Stimulated activated CD8-positive, alpha-beta memory T cell treated with anti-CD3 and anti-CD28 coated beads, Interleukin-15, amount 100 ng/mL, for 4 hours (primary cell): Measurements from ENCODE around the gene DOCK11.
"Not testable (repeated sequence)": the region's sequence is repeated elsewhere in the genome, so short reads cannot be mapped to it uniquely, and the experiment has no call there.

Experiments used
- DNase-seq, 2 donors: peaks; one replicate each; pipeline ENCODE4 v3.0.0-alpha.2; 2020; ENCODE audit warnings: low read depth in 2 of 2

DOCK11 gene

GRCh38 chrX:118570209-118570608, 74.6 kb downstream of the DOCK11 start:
- no peak for DNase-seq

GRCh38 chrX:118571836-118572235, 76.2 kb downstream of the DOCK11 start:
- no peak for DNase-seq

- DNase-seq = no peak
These were observed 79.1 kb downstream of the DOCK11 start for GRCh38 chrX:118574666-118575065.

- DNase-seq = no peak
These were observed 81.4 kb downstream of the DOCK11 start for GRCh38 chrX:118577041-118577440.

GRCh38 chrX:118579417-118579816, 83.8 kb downstream of the DOCK11 start:
- DNase-seq = no peak

GRCh38 chrX:118582926-118583325, 87.3 kb downstream of the DOCK11 start:
- not testable (repeated sequence) for DNase-seq

GRCh38 chrX:118583781-118584180, 88.2 kb downstream of the DOCK11 start:
- no peak for DNase-seq

GRCh38 chrX:118585296-118585695, 89.7 kb downstream of the DOCK11 start:
- no peak for DNase-seq

GRCh38 chrX:118586206-118586605, 90.6 kb downstream of the DOCK11 start:
- DNase-seq = not testable (repeated sequence)

GRCh38 chrX:118588715-118589114, 93.1 kb downstream of the DOCK11 start:
- DNase-seq = no peak

- no peak for DNase-seq
These were observed 93.6 kb downstream of the DOCK11 start for GRCh38 chrX:118589227-118589626.

GRCh38 chrX:118593407-118593806, 97.8 kb downstream of the DOCK11 start:
- no peak for DNase-seq

GRCh38 chrX:118594697-118595420, 99.2 kb downstream of the DOCK11 start:
- DNase-seq = no peak

- no peak for DNase-seq
These were observed 100.0 kb downstream of the DOCK11 start for GRCh38 chrX:118595501-118596042.

- DNase-seq = no peak
These were observed 100.8 kb downstream of the DOCK11 start for GRCh38 chrX:118596390-118596789.

GRCh38 chrX:118603981-118604380, 108.4 kb downstream of the DOCK11 start:
- peak in 1 of 2 donors; percentile 1 for DNase-seq

- DNase-seq = no peak
These were observed 116.7 kb downstream of the DOCK11 start for GRCh38 chrX:118612290-118612689.

- DNase-seq = no peak
These were observed 118.5 kb downstream of the DOCK11 start for GRCh38 chrX:118614150-118614549.

GRCh38 chrX:118615141-118615540, 119.5 kb downstream of the DOCK11 start:
- DNase-seq = no peak

GRCh38 chrX:118621081-118621759, 125.6 kb downstream of the DOCK11 start:
- DNase-seq = no peak

- no peak for DNase-seq
These were observed 127.4 kb downstream of the DOCK11 start for GRCh38 chrX:118623062-118623461.

GRCh38 chrX:118626346-118626745, 130.7 kb downstream of the DOCK11 start:
- DNase-seq = no peak
